ENCODE data around the gene NCKIPSD.

Gene NCKIPSD

DNA sequence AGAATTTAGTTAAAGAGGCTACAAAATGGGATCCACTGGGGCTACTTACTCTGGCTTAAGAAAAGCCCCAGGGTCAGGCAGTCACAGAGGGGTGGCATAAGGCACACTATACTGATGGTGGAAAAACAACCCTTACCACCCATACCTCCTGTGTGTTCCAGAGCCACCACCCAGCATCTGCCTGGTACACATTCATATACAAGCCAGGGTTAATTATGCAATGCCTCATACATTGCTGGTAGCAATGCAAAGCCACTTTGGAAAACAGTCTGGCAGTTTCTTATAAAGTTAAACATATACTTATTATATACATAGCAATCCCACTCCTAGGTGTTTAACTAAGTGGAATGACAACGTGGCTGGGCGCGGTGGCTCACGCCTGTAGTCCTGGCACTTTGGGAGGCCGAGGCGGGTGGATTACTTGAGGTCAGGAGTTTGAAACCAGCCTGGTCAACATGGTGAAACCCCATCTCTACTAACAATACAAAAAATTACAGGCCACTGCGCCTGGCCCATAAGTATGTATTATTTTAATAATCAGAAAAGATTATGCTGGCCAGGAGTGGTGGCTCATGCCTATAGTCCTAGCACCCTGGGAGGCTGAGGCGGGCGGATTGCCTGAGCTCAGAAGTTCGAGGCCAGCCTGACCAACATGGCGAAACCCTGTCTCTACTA, 15.2 kb upstream of the NCKIPSD start:
- ATAC-seq: no peak
- no peak for TF ChIP-seq ARNTL (CRISPR knock-in tag; IDR thresholded peaks at IDR 0.05; ENCODE audit: borderline replicate concordance, low read depth)
- no peak for TF ChIP-seq TCF4 (CRISPR knock-in tag; IDR thresholded peaks at IDR 0.05; ENCODE audit: borderline replicate concordance)
- TF ChIP-seq, protein P1, sequence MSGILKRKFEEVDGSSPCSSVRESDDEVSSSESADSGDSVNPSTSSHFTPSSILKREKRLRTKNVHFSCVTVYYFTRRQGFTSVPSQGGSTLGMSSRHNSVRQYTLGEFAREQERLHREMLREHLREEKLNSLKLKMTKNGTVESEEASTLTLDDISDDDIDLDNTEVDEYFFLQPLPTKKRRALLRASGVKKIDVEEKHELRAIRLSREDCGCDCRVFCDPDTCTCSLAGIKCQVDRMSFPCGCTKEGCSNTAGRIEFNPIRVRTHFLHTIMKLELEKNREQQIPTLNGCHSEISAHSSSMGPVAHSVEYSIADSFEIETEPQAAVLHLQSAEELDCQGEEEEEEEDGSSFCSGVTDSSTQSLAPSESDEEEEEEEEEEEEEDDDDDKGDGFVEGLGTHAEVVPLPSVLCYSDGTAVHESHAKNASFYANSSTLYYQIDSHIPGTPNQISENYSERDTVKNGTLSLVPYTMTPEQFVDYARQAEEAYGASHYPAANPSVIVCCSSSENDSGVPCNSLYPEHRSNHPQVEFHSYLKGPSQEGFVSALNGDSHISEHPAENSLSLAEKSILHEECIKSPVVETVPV (CRISPR knock-in tag; IDR thresholded peaks at IDR 0.05): no peak
- TF ChIP-seq ZNF8 (CRISPR knock-in tag; IDR thresholded peaks at IDR 0.05): no peak
- TF ChIP-seq, protein P2, sequence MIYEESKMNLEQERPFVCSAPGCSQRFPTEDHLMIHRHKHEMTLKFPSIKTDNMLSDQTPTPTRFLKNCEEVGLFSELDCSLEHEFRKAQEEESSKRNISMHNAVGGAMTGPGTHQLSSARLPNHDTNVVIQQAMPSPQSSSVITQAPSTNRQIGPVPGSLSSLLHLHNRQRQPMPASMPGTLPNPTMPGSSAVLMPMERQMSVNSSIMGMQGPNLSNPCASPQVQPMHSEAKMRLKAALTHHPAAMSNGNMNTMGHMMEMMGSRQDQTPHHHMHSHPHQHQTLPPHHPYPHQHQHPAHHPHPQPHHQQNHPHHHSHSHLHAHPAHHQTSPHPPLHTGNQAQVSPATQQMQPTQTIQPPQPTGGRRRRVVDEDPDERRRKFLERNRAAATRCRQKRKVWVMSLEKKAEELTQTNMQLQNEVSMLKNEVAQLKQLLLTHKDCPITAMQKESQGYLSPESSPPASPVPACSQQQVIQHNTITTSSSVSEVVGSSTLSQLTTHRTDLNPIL (CRISPR knock-in tag; IDR thresholded peaks at IDR 0.05; ENCODE audit: low read depth): no peak
- TF ChIP-seq, protein P3, sequence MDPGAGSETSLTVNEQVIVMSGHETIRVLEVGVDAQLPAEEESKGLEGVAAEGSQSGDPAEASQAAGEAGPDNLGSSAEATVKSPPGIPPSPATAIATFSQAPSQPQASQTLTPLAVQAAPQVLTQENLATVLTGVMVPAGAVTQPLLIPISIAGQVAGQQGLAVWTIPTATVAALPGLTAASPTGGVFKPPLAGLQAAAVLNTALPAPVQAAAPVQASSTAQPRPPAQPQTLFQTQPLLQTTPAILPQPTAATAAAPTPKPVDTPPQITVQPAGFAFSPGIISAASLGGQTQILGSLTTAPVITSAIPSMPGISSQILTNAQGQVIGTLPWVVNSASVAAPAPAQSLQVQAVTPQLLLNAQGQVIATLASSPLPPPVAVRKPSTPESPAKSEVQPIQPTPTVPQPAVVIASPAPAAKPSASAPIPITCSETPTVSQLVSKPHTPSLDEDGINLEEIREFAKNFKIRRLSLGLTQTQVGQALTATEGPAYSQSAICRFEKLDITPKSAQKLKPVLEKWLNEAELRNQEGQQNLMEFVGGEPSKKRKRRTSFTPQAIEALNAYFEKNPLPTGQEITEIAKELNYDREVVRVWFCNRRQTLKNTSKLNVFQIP (CRISPR knock-in tag; IDR thresholded peaks at IDR 0.05; ENCODE audit: borderline replicate concordance, low read depth): no peak
- TF ChIP-seq RARB (CRISPR knock-in tag; IDR thresholded peaks at IDR 0.05): no peak
- no peak for TF ChIP-seq ISL1 (CRISPR knock-in tag; IDR thresholded peaks at IDR 0.05)
- TF ChIP-seq TOX (CRISPR knock-in tag; IDR thresholded peaks at IDR 0.05; ENCODE audit: borderline replicate concordance): no peak
- TF ChIP-seq BACH2 (CRISPR knock-in tag; IDR thresholded peaks at IDR 0.05; ENCODE audit: borderline replicate concordance): no peak
- TF ChIP-seq PPARA (CRISPR knock-in tag; IDR thresholded peaks at IDR 0.05; ENCODE audit: borderline replicate concordance): no peak
- no peak for TF ChIP-seq SNAI2 (CRISPR knock-in tag; IDR thresholded peaks at IDR 0.05)
- TF ChIP-seq CSDC2 (CRISPR knock-in tag; IDR thresholded peaks at IDR 0.05): no peak
- no peak for TF ChIP-seq ESRRG (CRISPR knock-in tag; IDR thresholded peaks at IDR 0.05)
- no peak for TF ChIP-seq ZFP30 (CRISPR knock-in tag; IDR thresholded peaks at IDR 0.05)
- no peak for TF ChIP-seq ZC3H10 (CRISPR knock-in tag; IDR thresholded peaks at IDR 0.05)
- TF ChIP-seq ZNF70 (CRISPR knock-in tag; IDR thresholded peaks at IDR 0.05): no peak
- no peak for TF ChIP-seq GLIS3 (CRISPR knock-in tag; IDR thresholded peaks at IDR 0.05)
- no peak for TF ChIP-seq ZFP3 (CRISPR knock-in tag; IDR thresholded peaks at IDR 0.05)
- TF ChIP-seq, protein P4, sequence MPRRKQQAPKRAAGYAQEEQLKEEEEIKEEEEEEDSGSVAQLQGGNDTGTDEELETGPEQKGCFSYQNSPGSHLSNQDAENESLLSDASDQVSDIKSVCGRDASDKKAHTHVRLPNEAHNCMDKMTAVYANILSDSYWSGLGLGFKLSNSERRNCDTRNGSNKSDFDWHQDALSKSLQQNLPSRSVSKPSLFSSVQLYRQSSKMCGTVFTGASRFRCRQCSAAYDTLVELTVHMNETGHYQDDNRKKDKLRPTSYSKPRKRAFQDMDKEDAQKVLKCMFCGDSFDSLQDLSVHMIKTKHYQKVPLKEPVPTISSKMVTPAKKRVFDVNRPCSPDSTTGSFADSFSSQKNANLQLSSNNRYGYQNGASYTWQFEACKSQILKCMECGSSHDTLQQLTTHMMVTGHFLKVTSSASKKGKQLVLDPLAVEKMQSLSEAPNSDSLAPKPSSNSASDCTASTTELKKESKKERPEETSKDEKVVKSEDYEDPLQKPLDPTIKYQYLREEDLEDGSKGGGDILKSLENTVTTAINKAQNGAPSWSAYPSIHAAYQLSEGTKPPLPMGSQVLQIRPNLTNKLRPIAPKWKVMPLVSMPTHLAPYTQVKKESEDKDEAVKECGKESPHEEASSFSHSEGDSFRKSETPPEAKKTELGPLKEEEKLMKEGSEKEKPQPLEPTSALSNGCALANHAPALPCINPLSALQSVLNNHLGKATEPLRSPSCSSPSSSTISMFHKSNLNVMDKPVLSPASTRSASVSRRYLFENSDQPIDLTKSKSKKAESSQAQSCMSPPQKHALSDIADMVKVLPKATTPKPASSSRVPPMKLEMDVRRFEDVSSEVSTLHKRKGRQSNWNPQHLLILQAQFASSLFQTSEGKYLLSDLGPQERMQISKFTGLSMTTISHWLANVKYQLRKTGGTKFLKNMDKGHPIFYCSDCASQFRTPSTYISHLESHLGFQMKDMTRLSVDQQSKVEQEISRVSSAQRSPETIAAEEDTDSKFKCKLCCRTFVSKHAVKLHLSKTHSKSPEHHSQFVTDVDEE (CRISPR knock-in tag; IDR thresholded peaks at IDR 0.05): no peak

DNA sequence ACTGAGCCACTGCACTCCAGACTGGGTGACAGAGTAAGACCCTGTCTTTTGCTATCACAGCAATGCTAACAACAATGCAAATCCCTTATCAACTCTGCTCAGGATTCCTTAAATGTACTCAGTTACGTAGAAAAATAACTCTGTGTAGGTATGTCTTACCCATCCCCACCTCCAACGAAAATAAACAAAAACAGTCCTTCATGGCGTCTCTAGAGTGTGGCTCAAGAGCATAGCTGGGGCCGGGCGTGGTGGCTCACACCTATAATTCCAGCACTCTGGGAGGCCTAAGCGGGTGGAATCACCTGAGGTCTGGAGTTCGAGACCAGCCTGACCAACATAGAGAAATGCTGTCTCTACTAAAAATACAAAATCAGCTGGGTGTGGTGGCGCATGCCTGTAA, 13.2 kb upstream of the NCKIPSD start:
- no peak for ATAC-seq
- TF ChIP-seq ZC3H10 (CRISPR knock-in tag; IDR thresholded peaks at IDR 0.05) (no peak), ZNF565 (CRISPR knock-in tag; conservative IDR thresholded peaks at IDR 0.05; ENCODE audit: low read depth) (no peak), RARB (CRISPR knock-in tag; IDR thresholded peaks at IDR 0.05) (no peak), TCF4 (CRISPR knock-in tag; IDR thresholded peaks at IDR 0.05; ENCODE audit: borderline replicate concordance) (no peak), BACH2 (CRISPR knock-in tag; IDR thresholded peaks at IDR 0.05; ENCODE audit: borderline replicate concordance) (no peak), CSDC2 (CRISPR knock-in tag; IDR thresholded peaks at IDR 0.05) (no peak), TOX (CRISPR knock-in tag; IDR thresholded peaks at IDR 0.05; ENCODE audit: borderline replicate concordance) (no peak)
- TF ChIP-seq, protein P1 (CRISPR knock-in tag; IDR thresholded peaks at IDR 0.05): no peak
- TF ChIP-seq, protein P4 (CRISPR knock-in tag; IDR thresholded peaks at IDR 0.05): no peak
- TF ChIP-seq, protein P3 (CRISPR knock-in tag; IDR thresholded peaks at IDR 0.05; ENCODE audit: borderline replicate concordance, low read depth): no peak
- TF ChIP-seq, protein P5, sequence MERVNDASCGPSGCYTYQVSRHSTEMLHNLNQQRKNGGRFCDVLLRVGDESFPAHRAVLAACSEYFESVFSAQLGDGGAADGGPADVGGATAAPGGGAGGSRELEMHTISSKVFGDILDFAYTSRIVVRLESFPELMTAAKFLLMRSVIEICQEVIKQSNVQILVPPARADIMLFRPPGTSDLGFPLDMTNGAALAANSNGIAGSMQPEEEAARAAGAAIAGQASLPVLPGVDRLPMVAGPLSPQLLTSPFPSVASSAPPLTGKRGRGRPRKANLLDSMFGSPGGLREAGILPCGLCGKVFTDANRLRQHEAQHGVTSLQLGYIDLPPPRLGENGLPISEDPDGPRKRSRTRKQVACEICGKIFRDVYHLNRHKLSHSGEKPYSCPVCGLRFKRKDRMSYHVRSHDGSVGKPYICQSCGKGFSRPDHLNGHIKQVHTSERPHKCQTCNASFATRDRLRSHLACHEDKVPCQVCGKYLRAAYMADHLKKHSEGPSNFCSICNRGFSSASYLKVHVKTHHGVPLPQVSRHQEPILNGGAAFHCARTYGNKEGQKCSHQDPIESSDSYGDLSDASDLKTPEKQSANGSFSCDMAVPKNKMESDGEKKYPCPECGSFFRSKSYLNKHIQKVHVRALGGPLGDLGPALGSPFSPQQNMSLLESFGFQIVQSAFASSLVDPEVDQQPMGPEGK (CRISPR knock-in tag; IDR thresholded peaks at IDR 0.05; ENCODE audit: borderline replicate concordance): no peak

All from SK-N-SH treated with all-trans-retinoic acid at 6 μM for 48 hours (cell line).